Karpas-422 (cell line): ENCODE results near the gene TGM2. TPM values are rescaled to one million over a fixed set of nuclear protein-coding genes. Genes with fewer than 3 reads are reported as not detected.

Experiments
- DNase-seq: peaks from one replicate; pipeline ENCODE4 v3.0.0-alpha.2; 2015
- H2AFZ ChIP-seq: fragments of 200-600 bp; sonication (generic); 2 replicates; pipeline ENCODE4 v1.6.1; 2014; ENCODE audit warnings: antibody characterized with exemption, low read length, mixed read lengths
- H3K27ac ChIP-seq: fragments of 200-600 bp; sonication (generic); 2 replicates; pipeline ENCODE4 v1.5.1; 2014; ENCODE audit warnings: mild to moderate bottlenecking, low read length, moderate library complexity
- H3K27me3 ChIP-seq: fragments of 200-600 bp; sonication (generic); 2 replicates; pipeline ENCODE4 v1.6.1; 2014; ENCODE audit warnings: low read length, mixed read lengths
- H3K36me3 ChIP-seq: fragments of 200-600 bp; sonication (generic); 2 replicates; pipeline ENCODE4 v1.6.1; 2014; ENCODE audit warnings: low read length, mixed read lengths; ENCODE audit not compliant: insufficient read depth
- H3K4me1 ChIP-seq: fragments of 200-600 bp; sonication (generic); 2 replicates; pipeline ENCODE4 v1.6.1; 2014; ENCODE audit warnings: mild to moderate bottlenecking, low read length, mixed read lengths
- H3K4me2 ChIP-seq: fragments of 200-600 bp; sonication (generic); 2 replicates; pipeline ENCODE4 v1.6.1; 2014; ENCODE audit warnings: low read length, low read depth, mild to moderate bottlenecking; ENCODE audit not compliant: poor library complexity, severe bottlenecking
- H3K4me3 ChIP-seq: fragments of 200-600 bp; sonication (generic); 2 replicates; pipeline ENCODE4 v1.5.1; 2014; ENCODE audit warnings: mild to moderate bottlenecking, antibody characterized with exemption, low read length, mixed read lengths
- H3K79me2 ChIP-seq: fragments of 200-600 bp; sonication (generic); 2 replicates; pipeline ENCODE4 v1.6.1; 2014; ENCODE audit warnings: mild to moderate bottlenecking, low read length, mixed read lengths
- H3K9ac ChIP-seq: fragments of 200-600 bp; sonication (generic); 2 replicates; pipeline ENCODE4 v1.6.0; 2014; ENCODE audit warnings: low read length
- H3K9me2 ChIP-seq: fragments of 200-600 bp; sonication (generic), shearing (Covaris generic); replicated peaks from 2 replicates; pipeline ENCODE4 v1.6.0; 2014; ENCODE audit warnings: mild to moderate bottlenecking, low read length, moderate library complexity; ENCODE audit not compliant: insufficient read depth
- H3K9me3 ChIP-seq: fragments of 300-700, 200-600 bp; sonication (generic); 2 replicates; pipeline ENCODE4 v1.6.1; 2014; ENCODE audit warnings: low read length, mixed read lengths
- H4K20me1 ChIP-seq: fragments of 200-600 bp; sonication (generic); 2 replicates; pipeline ENCODE4 v1.6.1; 2014; ENCODE audit warnings: mild to moderate bottlenecking, antibody characterized with exemption, low read length, low read depth; ENCODE audit not compliant: insufficient read depth
- total RNA-seq: library from RNA; depleted of rRNA; stranded (reverse); fragments of >200 nt; shearing (Covaris generic); gene quantifications from 2 replicates; pipeline ENCODE4 v1.2.3, GENCODE V29; 2014; ENCODE audit warnings: low replicate concordance

TGM2 gene
- total RNA-seq, 1 experiment from 2014 or later: 0.15 TPM

DNA sequence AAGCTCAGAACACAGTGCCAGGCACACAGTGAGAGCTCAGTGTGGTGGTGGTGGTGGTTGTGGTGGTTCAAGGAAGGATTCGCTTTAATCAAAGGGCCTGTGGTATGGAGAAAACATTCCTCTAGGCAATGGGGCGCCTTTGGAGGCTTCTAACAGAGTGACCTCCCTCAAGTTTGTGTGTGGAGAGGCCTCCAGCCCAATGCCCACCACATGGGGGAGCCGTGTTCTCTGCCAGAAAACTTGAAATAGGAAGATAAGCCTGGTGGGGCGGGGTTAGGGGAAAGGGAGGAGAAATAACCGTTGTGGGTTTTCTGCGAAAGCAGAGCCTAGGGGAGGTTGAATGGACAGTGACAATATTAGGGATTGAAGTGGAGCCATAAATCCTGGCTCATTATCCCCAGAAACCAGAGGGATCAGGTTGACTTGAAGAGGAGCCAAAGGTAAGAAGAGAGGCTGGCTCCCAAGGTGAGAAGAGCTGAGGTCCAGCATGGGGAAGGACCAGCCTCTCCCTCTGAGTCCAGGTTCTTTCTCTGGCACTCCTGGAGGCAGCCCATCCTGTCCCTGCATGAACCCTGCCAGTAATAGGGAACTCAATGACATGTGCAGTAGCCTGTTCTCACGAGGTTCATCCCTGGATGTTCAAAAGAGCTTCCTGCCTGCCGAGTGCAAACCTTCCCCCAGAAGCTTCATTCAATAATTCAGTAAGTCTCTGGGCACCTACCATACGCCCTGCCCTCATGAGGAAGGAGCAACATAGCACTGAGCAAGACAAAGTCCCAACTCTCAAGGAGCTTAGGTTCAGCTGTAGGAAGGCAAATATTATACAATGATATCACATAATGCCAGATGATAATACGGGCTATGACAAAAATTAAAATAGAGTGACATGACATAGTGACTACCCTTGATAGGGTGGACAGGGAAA, 51.4 kb downstream of the TGM2 start:
- H3K9me2 ChIP-seq: no peaks in the 10 kb centered on the region
- no peaks in the 10 kb centered on the region for H3K4me1 ChIP-seq
- no peak overlapping the region for H3K27ac ChIP-seq
- H2AFZ ChIP-seq: no peak overlapping the region
- H3K36me3 ChIP-seq: no peaks in the 10 kb centered on the region
- no peaks in the 10 kb centered on the region for H3K9me3 ChIP-seq
- no peaks in the 10 kb centered on the region for H4K20me1 ChIP-seq
- no peak overlapping the region for H3K9ac ChIP-seq
- peak; percentile 83 for DNase-seq
- no peak overlapping the region for H3K4me3 ChIP-seq
- H3K27me3 ChIP-seq: no peaks in the 10 kb centered on the region
- no peaks in the 10 kb centered on the region for H3K79me2 ChIP-seq
- no peak overlapping the region for H3K4me2 ChIP-seq

DNA sequence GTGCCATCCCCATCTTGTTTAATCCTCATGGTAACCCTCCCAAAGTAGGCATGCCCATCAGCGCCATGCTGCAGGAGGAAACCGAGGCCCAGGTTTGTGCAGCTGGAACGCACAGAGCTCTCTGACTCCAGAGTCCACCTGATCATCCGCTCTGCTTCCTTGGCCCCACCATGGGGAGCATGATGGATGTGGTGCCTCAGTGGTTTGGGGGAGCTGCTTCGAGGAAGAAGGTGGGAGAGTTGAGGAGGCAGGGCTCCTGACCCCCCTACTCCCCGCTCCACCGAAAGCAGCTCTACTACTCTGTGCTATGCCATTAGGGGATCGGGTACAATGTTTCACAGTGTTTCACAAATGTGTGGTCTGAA, 52.2 kb downstream of the TGM2 start:
- DNase-seq: no peak
- no peaks in the 10 kb centered on the region for H3K4me1 ChIP-seq

DNA sequence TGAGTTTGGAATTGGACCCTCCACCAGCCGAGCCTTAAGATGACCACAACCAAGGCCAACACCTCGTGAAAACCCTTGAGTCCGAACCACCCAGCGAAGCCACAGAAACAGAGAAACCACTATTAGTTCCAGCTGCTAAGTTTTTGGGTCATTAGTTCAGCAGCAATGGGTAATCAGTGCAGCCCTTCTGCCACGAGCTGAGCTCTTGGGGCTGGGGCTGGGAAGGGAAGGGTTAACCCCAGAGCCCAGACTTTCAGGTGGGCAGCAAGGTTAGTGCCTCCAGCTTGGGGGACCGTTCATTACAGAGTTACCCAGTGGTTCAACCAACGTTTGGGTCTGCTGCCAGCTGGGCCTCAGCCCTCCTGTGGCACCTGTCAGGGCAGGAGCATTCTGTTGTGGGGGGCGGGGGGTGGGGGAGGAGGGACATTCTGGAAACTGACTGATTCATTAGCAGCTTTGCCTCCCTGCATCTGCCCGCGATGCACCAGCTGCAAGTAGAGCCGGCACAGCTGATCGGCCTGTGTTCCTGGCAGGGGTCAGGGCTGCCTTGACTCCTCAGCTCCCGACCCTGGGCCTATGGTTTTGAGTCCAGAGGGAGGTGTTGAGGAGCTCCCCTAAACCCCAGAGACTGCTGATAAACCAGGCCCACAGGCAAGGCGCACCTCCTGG, 52.7 kb downstream of the TGM2 start:
- no peaks in the 10 kb centered on the region for H3K79me2 ChIP-seq
- H3K9me3 ChIP-seq: no peaks in the 10 kb centered on the region
- H3K27ac ChIP-seq: no peak overlapping the region
- H3K27me3 ChIP-seq: no peaks in the 10 kb centered on the region
- H3K9me2 ChIP-seq: no peaks in the 10 kb centered on the region
- H3K36me3 ChIP-seq: no peaks in the 10 kb centered on the region
- H3K9ac ChIP-seq: no peak overlapping the region
- no peak overlapping the region for H2AFZ ChIP-seq
- H3K4me2 ChIP-seq: no peak overlapping the region
- H3K4me3 ChIP-seq: no peak overlapping the region
- no peaks in the 10 kb centered on the region for H4K20me1 ChIP-seq
- H3K4me1 ChIP-seq: no peaks in the 10 kb centered on the region
- DNase-seq: no peak

More for the DNA sequence above, 52.2 kb downstream of the TGM2 start:
- Histone ChIP-seq H3K9ac (no peak overlapping the region), H3K36me3 (no peaks in the 10 kb centered on the region), H3K27me3 (no peaks in the 10 kb centered on the region), H2AFZ (no peak overlapping the region), H3K9me3 (no peaks in the 10 kb centered on the region), H3K79me2 (no peaks in the 10 kb centered on the region), H3K4me2 (no peak overlapping the region), H3K27ac (no peak overlapping the region), H4K20me1 (no peaks in the 10 kb centered on the region), H3K4me3 (no peak overlapping the region), H3K9me2 (no peaks in the 10 kb centered on the region)

DNA sequence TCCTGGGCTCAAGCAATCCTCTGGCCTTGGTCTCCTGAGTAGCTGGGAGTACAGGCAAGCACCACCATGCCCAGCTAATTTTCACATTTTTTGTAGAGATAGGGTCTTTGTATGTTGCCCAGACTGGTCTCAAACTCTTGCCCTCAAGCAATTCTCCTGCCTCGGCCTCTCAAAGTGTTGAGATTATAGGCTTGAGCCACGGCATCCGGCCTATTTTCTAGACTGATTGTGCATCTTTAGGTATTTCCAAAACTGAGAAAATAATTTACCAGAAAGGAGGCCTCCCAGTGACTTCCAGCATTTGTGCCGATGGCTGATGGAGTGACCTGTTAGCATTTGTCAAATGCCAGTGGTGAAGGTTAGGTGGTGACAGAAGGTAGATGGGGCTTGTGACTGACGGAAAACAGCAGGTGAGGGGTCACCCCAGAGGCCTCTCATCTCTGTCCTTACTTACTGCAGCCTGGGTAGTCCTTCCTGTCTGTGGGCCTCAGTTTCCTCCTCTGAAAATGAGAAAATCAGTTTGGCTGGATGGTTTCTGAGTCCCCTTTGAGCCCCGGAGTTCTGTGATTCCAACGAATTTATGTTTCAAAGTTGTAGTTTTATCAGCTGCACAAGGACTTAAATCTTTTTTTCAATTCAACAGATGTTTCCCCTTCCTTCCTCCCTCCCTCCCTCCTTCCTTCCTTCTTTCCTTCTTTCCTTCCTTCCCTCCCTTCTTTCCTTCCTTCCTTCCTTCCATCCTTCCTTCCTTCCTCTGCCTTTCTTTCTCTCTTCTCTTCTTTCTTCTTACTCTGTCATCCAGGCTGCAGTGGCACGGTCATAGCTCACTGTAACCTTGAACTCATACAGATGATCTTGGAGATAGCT, 53.5 kb downstream of the TGM2 start:
- Histone ChIP-seq H4K20me1 (no peaks in the 10 kb centered on the region), H3K4me2 (no peak overlapping the region), H3K9me3 (no peaks in the 10 kb centered on the region), H3K27ac (no peak overlapping the region), H3K27me3 (no peaks in the 10 kb centered on the region), H3K36me3 (no peaks in the 10 kb centered on the region), H3K79me2 (no peaks in the 10 kb centered on the region), H3K9me2 (no peaks in the 10 kb centered on the region), H3K4me1 (no peaks in the 10 kb centered on the region), H3K4me3 (no peak overlapping the region), H2AFZ (no peak overlapping the region), H3K9ac (no peak overlapping the region)
- DNase-seq: no peak

DNA sequence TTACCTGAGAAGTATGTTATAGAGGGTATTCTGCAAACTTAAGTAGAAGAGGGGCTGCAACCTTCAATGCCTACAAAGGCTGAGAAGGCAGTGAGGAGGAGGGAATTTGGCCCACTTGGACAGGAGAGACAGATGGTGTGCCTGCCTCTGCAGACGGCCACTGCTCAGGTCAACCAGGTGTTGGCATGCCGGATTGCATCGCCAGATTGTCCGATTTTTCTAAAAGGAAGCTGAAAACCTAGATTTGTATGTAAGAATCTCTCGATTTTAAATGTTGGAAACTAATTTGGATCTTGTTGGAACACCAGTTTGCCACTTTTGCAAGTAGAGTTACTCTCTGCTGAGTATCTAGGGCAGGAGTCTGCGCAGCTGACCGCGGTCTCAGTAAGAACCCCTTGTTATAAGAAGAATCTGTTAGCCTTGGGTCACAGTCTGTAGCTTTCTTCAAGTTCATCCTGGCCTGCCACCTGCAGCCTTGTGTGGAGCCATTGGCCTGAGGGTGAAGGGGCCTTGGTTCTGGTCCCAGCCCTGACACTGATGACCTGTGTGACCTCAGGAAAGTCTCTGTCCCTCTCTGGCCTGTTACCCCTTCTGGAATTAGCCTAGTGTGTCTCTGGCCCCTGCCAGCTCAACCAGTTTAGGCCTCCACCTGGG, 54.4 kb downstream of the TGM2 start:
- Histone ChIP-seq H3K27ac (no peak overlapping the region), H3K4me1 (no peaks in the 10 kb centered on the region), H3K4me2 (no peak overlapping the region), H2AFZ (no peak overlapping the region), H4K20me1 (no peaks in the 10 kb centered on the region), H3K9ac (no peak overlapping the region), H3K9me2 (no peaks in the 10 kb centered on the region), H3K36me3 (no peaks in the 10 kb centered on the region), H3K4me3 (no peak overlapping the region), H3K27me3 (no peaks in the 10 kb centered on the region), H3K9me3 (no peaks in the 10 kb centered on the region), H3K79me2 (no peaks in the 10 kb centered on the region)
- DNase-seq: no peak

DNA sequence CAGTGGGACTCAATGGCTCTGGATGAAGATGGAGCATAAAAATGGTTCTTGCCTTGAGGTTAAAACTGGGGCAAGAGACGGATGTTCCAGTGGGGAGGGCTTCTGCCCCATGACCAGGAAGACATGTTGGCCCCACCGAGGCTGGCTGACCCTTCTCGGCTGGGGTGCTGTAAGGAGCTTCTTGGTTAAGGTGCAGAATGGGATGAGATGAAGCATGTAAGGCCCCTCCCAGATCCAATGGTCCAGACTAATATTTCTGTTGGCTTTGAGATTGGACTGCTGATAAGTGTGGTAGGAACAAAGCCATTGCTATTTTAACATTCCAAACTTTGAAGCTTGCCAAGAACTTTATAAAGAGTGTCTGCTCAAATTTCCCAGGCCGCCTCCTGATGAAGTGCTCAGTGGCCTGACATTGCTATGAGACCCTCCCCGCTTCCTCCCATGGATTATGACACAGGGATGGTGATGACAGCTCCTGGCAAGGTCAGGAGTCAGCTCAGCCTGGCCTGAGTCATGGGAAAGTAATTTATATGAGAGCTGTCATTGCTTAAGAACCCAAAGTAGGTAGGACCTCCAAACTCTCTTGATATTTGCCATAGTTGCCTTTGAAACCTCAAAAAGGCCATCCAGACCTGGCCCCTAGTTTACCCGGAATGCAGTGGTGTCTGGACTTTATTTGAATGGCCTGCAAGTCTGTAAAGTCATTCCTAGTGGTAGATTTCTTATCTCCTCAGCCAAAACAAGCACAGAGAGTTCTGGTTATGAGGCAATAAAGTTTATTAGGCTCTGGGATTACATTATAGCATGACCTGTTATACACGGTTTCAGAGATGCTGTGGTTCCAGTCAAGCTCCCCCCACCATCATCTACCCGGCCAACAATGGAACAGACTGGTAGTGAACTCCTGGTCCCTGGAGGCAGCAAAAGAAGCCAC, 55.2 kb downstream of the TGM2 start:
- H3K9ac ChIP-seq: no peak overlapping the region
- no peaks in the 10 kb centered on the region for H3K9me2 ChIP-seq
- no peak overlapping the region for H3K4me2 ChIP-seq
- no peaks in the 10 kb centered on the region for H4K20me1 ChIP-seq
- H3K4me1 ChIP-seq: no peaks in the 10 kb centered on the region
- H3K36me3 ChIP-seq: no peaks in the 10 kb centered on the region
- DNase-seq: no peak
- H3K27ac ChIP-seq: no peak overlapping the region
- no peaks in the 10 kb centered on the region for H3K79me2 ChIP-seq
- no peaks in the 10 kb centered on the region for H3K9me3 ChIP-seq
- H2AFZ ChIP-seq: no peak overlapping the region
- no peaks in the 10 kb centered on the region for H3K27me3 ChIP-seq
- H3K4me3 ChIP-seq: no peak overlapping the region

DNA sequence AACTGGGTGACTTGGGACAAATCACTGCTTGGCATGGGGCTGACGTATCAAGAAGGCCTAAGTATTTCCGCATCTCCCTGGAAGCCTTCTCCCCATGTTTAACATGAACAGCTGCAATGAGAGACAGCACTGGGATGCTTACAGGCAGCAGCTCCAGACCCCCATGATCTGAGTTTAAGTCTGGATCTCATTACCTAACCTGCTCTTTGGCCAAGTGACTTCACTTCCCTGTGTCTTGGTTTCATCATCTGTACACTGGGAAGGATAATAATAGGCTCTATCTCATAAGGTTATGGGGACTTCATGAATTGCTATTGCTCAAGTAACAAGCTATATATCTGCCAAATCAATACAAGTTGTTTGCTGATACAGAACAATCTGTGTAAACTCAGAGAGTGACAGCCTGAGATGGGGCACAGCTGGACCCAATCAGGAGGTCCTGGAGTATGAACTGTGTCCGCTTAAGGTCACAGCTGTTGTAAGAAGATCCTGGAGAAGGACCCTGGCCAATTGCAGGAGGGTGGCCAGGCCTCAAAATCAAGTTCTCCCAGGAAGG, 56.0 kb downstream of the TGM2 start:
- H3K9me3 ChIP-seq: no peaks in the 10 kb centered on the region
- no peak overlapping the region for H2AFZ ChIP-seq
- no peak overlapping the region for H3K4me2 ChIP-seq
- no peaks in the 10 kb centered on the region for H3K9me2 ChIP-seq
- H3K79me2 ChIP-seq: no peaks in the 10 kb centered on the region
- no peaks in the 10 kb centered on the region for H4K20me1 ChIP-seq
- H3K36me3 ChIP-seq: no peaks in the 10 kb centered on the region
- H3K4me1 ChIP-seq: no peaks in the 10 kb centered on the region
- no peak overlapping the region for H3K27ac ChIP-seq
- DNase-seq: no peak
- H3K9ac ChIP-seq: no peak overlapping the region
- H3K4me3 ChIP-seq: no peak overlapping the region
- no peaks in the 10 kb centered on the region for H3K27me3 ChIP-seq
